ENCODE data around the gene CREBZF.

DNA sequence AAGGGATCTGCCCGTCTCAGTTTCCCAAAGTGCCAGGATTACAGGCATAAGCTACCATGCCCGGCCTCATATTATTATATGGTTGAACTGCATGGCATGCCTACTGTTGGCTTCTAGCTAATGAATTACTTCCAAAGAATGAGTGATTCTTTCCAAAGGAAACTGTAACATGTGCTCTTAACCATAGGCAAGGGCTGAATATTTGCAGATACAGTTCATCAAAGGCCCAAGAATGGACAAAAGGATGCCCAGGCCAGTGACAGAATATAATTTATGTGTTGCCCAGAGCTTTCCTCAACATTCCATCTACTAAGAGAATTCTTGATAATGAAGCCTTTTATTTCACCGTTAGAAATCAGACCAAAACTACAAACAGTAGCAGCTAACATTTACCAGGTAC lies 48.0 kb upstream of the CREBZF start:
- TF ChIP-seq, protein P1, sequence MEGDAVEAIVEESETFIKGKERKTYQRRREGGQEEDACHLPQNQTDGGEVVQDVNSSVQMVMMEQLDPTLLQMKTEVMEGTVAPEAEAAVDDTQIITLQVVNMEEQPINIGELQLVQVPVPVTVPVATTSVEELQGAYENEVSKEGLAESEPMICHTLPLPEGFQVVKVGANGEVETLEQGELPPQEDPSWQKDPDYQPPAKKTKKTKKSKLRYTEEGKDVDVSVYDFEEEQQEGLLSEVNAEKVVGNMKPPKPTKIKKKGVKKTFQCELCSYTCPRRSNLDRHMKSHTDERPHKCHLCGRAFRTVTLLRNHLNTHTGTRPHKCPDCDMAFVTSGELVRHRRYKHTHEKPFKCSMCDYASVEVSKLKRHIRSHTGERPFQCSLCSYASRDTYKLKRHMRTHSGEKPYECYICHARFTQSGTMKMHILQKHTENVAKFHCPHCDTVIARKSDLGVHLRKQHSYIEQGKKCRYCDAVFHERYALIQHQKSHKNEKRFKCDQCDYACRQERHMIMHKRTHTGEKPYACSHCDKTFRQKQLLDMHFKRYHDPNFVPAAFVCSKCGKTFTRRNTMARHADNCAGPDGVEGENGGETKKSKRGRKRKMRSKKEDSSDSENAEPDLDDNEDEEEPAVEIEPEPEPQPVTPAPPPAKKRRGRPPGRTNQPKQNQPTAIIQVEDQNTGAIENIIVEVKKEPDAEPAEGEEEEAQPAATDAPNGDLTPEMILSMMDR (conservative IDR thresholded peaks at IDR 0.05 in 1 of 2, IDR thresholded peaks at IDR 0.05 in 1 of 2; ENCODE audit: low read depth in 1 of 2, low read length in 2 of 2), result no peak
- TF ChIP-seq EZH2 (IDR thresholded peaks at IDR 0.05; ENCODE audit: low read length, missing control alignments), result no peak

Data from fibroblast of lung (primary cell).